GM18507 (cell line): ENCODE data around the gene FAR2.

Experiments used
- DNase-seq: peaks from one replicate; pipeline ENCODE4 v3.0.0; 2011; ENCODE audit warnings: low read depth; ENCODE audit not compliant: insufficient read length; ENCODE audit errors: extremely low spot score
- FAIRE-seq: peaks from 2 replicates; lab custom pipeline; 2011; peaks lifted over from hg19 to GRCh38; lab: Jason Lieb, UNC

FAR2 gene

GRCh38 chr12:29191267-29191850 is 42.3 kb downstream of the FAR2 start:
- DNase-seq (no peak), FAIRE-seq (no peak)

- FAIRE-seq, result no peak
Measured at GRCh38 chr12:29198901-29199300, 49.8 kb downstream of the FAR2 start.

GRCh38 chr12:29200586-29200985 is 51.5 kb downstream of the FAR2 start:
- DNase-seq (no peak), FAIRE-seq (no peak)

More at GRCh38 chr12:29198901-29199300, 49.8 kb downstream of the FAR2 start:
- DNase-seq, result no peak

GRCh38 chr12:29201296-29201695 is 52.2 kb downstream of the FAR2 start:
- FAIRE-seq (no peak), DNase-seq (no peak)

GRCh38 chr12:29201746-29202145 is 52.7 kb downstream of the FAR2 start:
- DNase-seq (no peak), FAIRE-seq (no peak)

GRCh38 chr12:29204521-29204920 is 55.4 kb downstream of the FAR2 start:
- no peak for FAIRE-seq
- DNase-seq, result no peak

- no peak for DNase-seq
- FAIRE-seq, result no peak
Measured at GRCh38 chr12:29207120-29207519, 58.0 kb downstream of the FAR2 start.

GRCh38 chr12:29208060-29208459 is 59.0 kb downstream of the FAR2 start:
- DNase-seq, result no peak
- no peak for FAIRE-seq

GRCh38 chr12:29208936-29209701 is 60.0 kb downstream of the FAR2 start:
- DNase-seq (no peak), FAIRE-seq (no peak)

- no peak for DNase-seq
- FAIRE-seq, result no peak
Measured at GRCh38 chr12:29211696-29212095, 62.6 kb downstream of the FAR2 start.

GRCh38 chr12:29212682-29213403 is 63.8 kb downstream of the FAR2 start:
- DNase-seq (no peak), FAIRE-seq (no peak)

- FAIRE-seq (no peak), DNase-seq (no peak)
Measured at GRCh38 chr12:29216266-29216665, 67.2 kb downstream of the FAR2 start.

- no peak for DNase-seq
- no peak for FAIRE-seq
Measured at GRCh38 chr12:29216797-29217575, 67.9 kb downstream of the FAR2 start.

- FAIRE-seq, result no peak
- no peak for DNase-seq
Measured at GRCh38 chr12:29220632-29221336, 71.7 kb downstream of the FAR2 start.

GRCh38 chr12:29222200-29222599 is 73.1 kb downstream of the FAR2 start:
- FAIRE-seq, result no peak

GRCh38 chr12:29223426-29223825 is 74.3 kb downstream of the FAR2 start:
- no peak for FAIRE-seq
- no peak for DNase-seq

More at GRCh38 chr12:29222200-29222599, 73.1 kb downstream of the FAR2 start:
- DNase-seq, result no peak

- DNase-seq (no peak), FAIRE-seq (no peak)
Measured at GRCh38 chr12:29223956-29224543, 75.0 kb downstream of the FAR2 start.

GRCh38 chr12:29224572-29224971 is 75.5 kb downstream of the FAR2 start:
- FAIRE-seq (no peak), DNase-seq (no peak)

- FAIRE-seq (no peak), DNase-seq (no peak)
Measured at GRCh38 chr12:29225834-29226233, 76.8 kb downstream of the FAR2 start.
